Activated T-helper 17 cell treated with anti-CD3 and anti-CD28 coated beads, Interleukin-2, amount 50 U/mL, for 72 hours (primary cell): ENCODE results near the gene C11orf21. TPM values are rescaled to one million over a fixed set of nuclear protein-coding genes. Genes with fewer than 3 reads are reported as not detected.
"Not testable (repeated sequence)": the region's sequence is repeated elsewhere in the genome, so short reads cannot be mapped to it uniquely, and the experiment has no call there.

ENCODE experiments used
- ATAC-seq: fragments of 150-1000 bp; cut with Tn5 transposase; replicated peaks from 2 replicates; pipeline ENCODE4 v1.10.0; 2021; ENCODE audit warnings: mild to moderate bottlenecking, moderate library complexity
- H3K27ac Mint-ChIP-seq: one replicate; pipeline ENCODE4 v1.8.0; 2022; ENCODE audit warnings: mixed read lengths
- H3K27me3 Mint-ChIP-seq: one replicate; pipeline ENCODE4 v1.8.0; 2022; ENCODE audit warnings: mixed read lengths
- H3K36me3 Mint-ChIP-seq: one replicate; pipeline ENCODE4 v1.8.0; 2022; ENCODE audit warnings: low read depth, mild to moderate bottlenecking, mixed read lengths
- H3K4me1 Mint-ChIP-seq: one replicate; pipeline ENCODE4 v1.8.0; 2022; ENCODE audit warnings: mixed read lengths
- H3K4me3 Mint-ChIP-seq: one replicate; pipeline ENCODE4 v1.8.0; 2022; ENCODE audit warnings: mild to moderate bottlenecking, mixed read lengths
- H3K9me3 Mint-ChIP-seq: one replicate; pipeline ENCODE4 v1.8.0; 2022; ENCODE audit warnings: mixed read lengths
- total RNA-seq, 2 donors: library from RNA; stranded (reverse); gene quantifications; one replicate each; pipeline ENCODE4 v1.2.3, GENCODE V29; 2022

C11orf21 gene
- total RNA-seq, 2 donors from 2014 or later, result 8.4 to 24.6 TPM

DNA sequence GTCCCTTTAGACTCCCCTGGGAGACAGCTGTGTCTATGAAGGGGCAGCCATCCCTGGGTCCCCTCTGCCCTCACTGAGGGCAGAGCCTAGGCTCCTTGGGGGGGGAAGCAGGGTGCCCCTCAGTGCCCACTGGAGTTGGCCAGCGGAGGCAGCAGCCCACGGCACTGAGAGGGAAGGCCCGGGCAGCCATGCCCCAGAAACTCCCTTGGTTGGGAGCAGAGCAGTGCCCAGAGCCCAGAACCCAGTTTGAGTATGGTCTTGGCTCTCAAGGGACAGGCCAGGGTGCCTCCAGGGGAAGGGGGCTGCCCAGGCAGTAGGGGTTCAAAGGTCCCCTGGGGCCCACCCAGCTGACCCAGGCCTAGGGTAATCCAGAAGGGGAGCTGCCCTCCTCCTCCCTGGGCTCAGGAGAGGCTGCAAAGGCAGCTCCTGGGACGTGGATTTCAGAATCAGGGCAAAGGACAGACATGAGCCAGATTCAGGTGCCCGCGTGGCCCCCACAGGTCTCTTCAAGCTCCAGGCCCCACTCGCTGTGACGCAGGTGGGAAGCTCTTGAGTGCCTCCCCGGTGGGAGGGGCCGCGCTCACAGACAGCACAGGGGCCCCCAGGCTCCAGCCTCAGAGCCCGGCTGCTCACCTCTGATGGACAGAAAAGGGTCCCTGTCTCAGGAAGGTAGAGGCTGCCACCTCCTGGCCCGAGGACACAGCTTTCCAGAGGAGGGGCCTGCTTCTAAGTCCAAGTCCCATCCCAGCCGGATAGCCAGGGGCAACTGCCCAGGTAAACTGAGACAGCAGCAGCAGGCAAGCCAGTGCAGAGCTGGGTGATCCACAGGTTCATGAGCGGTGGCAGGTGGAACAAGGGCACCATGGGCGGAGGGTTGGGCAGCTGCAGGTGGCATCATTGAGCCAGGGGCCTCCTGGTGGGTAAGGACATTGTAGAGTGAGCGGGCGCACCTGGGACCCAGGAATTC lies 2.6 kb downstream of the C11orf21 start:
- ATAC-seq, result no peak
- H3K9me3 Mint-ChIP-seq, result no peaks in the 10 kb centered on the region
- peaks cover 16% of the 10 kb centered on the region for H3K4me1 Mint-ChIP-seq
- peak overlapping the region; percentile 48 for H3K4me3 Mint-ChIP-seq
- no peaks in the 10 kb centered on the region for H3K36me3 Mint-ChIP-seq
- no peaks in the 10 kb centered on the region for H3K27me3 Mint-ChIP-seq
- peak overlapping the region; percentile 58 for H3K27ac Mint-ChIP-seq

DNA sequence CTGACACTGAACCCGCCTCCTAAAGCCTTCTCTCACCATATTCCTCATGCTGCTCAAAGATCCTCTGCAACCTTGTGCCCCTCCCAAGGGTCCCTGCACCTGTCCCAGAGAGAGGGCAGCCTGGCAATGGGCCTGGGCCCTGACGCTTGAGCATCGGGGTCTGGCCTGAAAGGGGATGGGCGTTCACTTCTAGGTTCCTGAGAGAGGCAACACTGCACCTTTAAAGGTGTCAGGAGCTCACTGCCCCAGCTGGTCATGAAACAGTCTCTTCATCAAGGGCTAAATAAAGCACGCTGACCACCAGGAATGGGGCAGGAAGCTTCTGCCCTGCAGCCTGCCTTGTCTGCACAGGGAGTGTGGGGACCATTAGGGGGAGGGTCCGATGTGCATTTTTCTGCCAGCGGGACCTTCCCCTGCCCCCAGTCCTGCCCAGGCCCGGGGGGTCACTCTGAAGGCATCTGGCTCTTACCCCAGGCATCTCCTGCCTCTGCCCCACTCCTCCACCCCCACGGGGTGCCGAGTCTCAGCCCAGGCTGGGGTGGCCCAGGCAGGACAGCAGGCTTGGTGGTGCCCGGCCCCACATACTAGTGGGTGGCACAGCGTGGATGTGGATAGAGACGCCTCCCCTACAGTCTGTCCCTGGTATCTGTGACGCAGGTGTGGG lies 3.5 kb downstream of the C11orf21 start:
- Mint-ChIP-seq H3K36me3 (no peaks in the 10 kb centered on the region), H3K4me1 (peaks cover 16% of the 10 kb centered on the region), H3K27me3 (no peaks in the 10 kb centered on the region), H3K9me3 (no peaks in the 10 kb centered on the region), H3K4me3 (no peak overlapping the region), H3K27ac (peak overlapping the region; percentile 41)
- ATAC-seq, result no peak

DNA sequence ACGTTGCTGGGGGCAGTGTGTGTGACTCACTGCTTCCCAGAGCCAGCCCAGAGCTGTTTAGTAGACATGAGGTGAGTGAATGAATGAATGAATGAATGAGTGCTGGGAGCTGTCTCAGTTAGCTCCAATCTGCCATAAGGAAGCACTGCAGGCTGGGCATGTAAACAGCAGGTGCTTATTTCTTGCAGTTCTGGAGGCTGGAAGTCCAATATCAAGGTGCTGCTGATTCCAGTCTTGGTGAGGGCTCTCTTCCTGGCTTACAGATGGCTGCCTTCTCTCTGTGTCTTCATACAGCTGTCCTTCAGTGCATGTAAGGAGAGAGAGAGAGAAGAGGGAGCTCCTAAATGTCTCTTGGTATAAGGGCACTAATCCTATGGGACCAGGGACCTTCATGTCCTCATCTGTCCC lies 4.1 kb downstream of the C11orf21 start:
- Mint-ChIP-seq H3K36me3 (no peaks in the 10 kb centered on the region), H3K27ac (peak overlapping the region; percentile 41), H3K4me3 (no peak overlapping the region), H3K9me3 (no peaks in the 10 kb centered on the region), H3K4me1 (peaks cover 12% of the 10 kb centered on the region), H3K27me3 (no peaks in the 10 kb centered on the region)
- no peak for ATAC-seq

DNA sequence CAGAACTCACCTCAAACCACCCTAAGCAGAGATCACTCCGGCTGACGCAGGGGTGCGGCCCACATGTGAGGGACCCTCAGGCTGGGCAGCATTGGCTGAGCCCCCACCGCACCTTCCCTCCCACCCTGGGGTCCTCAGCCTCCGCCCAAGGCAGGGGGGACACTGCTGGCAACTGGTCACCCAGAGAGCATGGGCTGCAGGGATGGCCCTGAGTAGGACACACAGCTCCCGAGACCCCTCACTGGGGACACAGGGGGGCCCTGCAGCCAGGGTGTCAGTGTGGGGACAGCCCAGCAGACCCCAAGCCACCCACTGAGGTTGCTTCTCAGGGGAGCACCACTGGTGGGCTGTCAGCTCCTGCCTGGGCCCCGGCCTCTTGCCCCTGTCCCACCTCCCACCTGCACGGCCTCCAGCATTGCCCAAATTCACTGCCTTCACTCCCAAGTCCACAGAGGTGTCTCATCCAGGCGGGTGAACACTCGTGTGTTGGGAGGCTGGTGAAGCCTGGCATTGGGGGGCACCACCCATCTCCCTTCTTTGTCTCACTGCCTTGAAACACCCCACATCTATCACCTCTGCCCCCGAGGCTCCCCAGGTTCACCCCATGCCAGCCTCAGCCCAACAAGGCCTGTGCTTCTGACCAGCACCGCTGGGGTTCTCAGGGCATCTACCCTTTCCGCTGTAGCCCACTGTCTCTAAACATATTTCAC lies 4.7 kb downstream of the C11orf21 start:
- H3K27me3 Mint-ChIP-seq, result no peaks in the 10 kb centered on the region
- H3K4me3 Mint-ChIP-seq, result no peak overlapping the region
- no peaks in the 10 kb centered on the region for H3K9me3 Mint-ChIP-seq
- peak overlapping the region; percentile 41 for H3K27ac Mint-ChIP-seq
- no peaks in the 10 kb centered on the region for H3K36me3 Mint-ChIP-seq
- ATAC-seq, result no peak
- H3K4me1 Mint-ChIP-seq, result peaks cover 10% of the 10 kb centered on the region

DNA sequence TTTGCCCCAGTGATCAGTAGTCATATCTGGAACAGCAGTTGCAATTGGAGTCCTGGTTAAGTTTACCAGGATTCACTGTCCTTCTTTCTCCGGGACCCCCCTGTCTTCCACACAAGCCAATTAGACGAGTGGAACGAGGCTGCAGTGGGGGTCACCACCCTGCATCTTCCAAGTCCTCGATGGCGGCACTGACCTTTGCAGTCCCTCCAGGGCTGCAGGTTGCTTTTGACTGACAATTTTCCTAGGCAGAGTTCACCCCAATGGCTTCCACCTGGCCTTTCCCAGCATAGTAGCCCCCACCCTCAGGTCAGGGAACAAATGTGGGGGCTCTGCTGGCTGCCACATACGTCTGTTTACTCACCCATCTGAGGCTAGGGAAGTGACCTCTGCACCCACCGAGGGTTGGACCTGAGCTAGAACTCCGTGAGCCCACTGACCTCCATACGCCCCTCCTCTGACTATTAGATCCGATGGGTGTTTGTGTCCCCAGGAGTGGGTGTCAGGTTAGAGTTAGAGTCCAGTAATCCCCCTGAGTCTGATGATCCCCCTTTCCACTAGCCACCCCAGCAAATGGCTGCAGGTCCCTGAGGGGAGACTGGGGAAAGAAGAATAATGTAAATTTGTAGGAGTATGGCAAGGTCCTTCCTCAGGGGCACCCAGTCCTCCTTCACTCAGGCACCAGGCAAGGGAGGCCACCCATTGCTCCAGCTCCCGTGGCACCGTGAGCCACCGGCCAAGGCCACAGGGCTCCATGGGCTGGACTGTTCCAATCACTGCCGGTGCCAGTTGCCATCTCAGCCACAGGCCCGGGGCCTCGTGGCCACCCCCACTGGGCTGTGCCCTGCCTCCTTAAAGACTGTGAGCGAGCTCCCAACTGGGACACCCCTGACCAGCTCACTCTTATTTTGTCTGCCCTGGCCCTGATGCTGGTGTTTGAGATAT lies 5.5 kb downstream of the C11orf21 start:
- H3K9me3 Mint-ChIP-seq, result no peaks in the 10 kb centered on the region
- no peak overlapping the region for H3K4me3 Mint-ChIP-seq
- ATAC-seq, result no peak
- H3K27ac Mint-ChIP-seq, result no peak overlapping the region
- H3K4me1 Mint-ChIP-seq, result peaks cover 10% of the 10 kb centered on the region
- no peaks in the 10 kb centered on the region for H3K36me3 Mint-ChIP-seq
- no peaks in the 10 kb centered on the region for H3K27me3 Mint-ChIP-seq

DNA sequence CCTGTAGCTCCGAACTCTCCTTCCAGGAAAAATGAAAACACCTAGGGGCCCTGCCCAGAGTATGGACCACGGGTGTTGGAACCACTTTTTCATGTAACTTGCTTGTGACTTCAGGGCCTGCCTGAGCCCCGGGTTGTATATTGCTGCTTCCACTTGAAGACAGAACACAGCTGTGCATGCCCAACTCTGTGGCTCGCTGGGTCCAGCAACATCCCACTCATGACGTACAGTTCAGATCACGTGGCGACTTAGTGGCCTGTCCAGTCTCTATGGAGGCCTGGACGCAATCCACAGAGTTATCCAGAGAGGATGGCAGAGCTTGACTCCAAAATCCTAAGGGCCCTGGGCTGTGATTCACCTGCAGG lies 6.8 kb downstream of the C11orf21 start:
- Mint-ChIP-seq H3K27me3 (no peaks in the 10 kb centered on the region), H3K4me1 (peaks cover 13% of the 10 kb centered on the region), H3K9me3 (no peaks in the 10 kb centered on the region), H3K36me3 (no peaks in the 10 kb centered on the region), H3K27ac (no peak overlapping the region), H3K4me3 (no peak overlapping the region)
- no peak for ATAC-seq

DNA sequence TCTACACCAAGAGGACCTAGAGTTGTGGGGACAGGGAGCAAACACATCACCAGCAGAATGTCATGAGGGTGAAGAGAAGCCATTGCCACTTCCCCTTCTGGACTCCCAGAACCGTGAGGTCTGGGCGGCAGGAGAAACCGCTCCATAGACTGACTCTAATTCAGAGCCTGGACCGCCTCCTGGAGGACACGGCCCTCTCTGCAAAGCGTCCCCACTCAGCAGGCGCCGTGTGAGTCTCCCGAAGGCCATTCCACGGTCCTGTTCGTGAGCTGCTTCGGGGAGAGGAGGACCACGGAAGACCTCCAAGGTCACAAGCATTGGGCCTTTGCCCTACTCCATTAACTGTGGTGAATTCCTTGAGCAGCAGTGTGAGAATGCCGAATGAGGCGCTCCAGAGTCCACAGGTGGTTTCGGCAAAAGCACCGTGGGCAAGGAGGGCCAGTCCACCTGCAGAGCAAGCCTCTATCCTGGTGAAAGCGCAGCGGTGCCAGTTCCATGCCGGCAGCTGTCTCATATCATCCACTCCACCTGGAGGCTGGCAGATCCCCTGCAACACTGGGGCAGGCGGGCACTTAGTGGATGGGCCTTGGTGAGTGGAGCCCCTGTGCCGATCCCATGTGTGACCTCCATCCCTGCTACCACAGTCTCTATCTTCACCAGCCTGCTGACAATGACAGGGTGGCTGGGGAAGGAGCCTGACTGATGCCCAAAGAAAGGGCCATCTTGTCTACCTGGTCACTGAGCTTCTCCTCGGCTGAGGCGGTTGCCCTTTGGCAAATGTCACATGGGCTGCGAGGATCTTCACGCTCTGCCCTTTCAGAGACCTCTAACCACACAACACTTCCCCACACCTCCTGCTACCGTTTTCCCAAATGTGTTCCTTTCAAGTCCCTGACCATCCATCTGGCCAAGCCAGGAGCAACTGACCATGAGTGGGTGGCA lies 7.5 kb downstream of the C11orf21 start:
- ATAC-seq, result no peak
- no peak overlapping the region for H3K27ac Mint-ChIP-seq
- H3K9me3 Mint-ChIP-seq, result no peaks in the 10 kb centered on the region
- peaks cover 19% of the 10 kb centered on the region for H3K4me1 Mint-ChIP-seq
- no peaks in the 10 kb centered on the region for H3K36me3 Mint-ChIP-seq
- H3K4me3 Mint-ChIP-seq, result no peak overlapping the region
- H3K27me3 Mint-ChIP-seq, result no peaks in the 10 kb centered on the region

DNA sequence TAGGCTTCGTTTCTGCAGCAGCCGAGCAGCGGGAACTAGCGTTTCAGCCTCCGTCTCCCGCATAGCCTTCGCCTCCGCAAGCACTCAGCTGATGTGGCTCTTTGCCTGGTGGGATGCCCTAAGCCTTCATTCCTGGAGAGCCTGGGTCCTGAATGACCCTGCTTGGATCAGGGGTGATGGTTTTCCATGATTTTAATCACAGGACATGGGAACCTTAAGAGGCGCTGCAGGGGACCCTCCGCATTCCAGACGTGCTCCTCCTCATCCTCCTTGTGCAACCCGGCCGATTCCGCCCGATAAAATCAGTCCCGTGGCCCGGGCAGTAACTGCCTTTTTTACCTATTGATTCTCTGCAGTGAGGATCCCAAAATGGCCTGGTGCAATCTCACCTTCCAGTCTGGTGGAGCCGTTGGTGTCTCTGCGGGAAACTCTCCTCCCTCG lies 8.2 kb downstream of the C11orf21 start:
- ATAC-seq, result no peak
- Mint-ChIP-seq H3K36me3 (no peaks in the 10 kb centered on the region), H3K4me3 (no peak overlapping the region), H3K4me1 (peaks cover 19% of the 10 kb centered on the region), H3K27ac (no peak overlapping the region), H3K27me3 (no peaks in the 10 kb centered on the region), H3K9me3 (no peaks in the 10 kb centered on the region)

DNA sequence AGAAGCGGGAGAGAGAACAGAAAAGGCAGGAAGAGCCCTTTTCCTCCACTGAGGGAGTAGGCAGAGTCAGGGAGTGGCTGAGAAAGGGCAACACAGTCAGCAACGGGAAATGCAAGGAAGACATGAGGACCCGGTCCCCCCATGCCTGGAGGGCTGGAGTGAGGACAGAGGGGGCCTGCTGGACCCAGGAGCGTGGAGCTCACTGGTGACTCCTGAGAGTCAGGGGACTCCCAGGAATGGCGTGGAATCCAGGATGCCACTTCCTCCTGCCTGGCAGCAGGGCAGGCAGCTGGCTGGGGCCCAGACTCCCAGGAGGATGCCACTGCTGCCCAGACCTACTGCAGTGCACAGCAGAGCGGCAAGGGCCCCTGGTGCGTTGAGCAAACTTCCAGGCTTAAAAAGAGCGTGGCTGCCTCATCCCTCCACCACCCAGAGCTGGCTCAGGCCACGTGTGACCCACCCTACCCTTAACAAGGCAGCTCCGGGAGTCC lies 11.3 kb downstream of the C11orf21 start:
- Mint-ChIP-seq H3K27me3 (no peaks in the 10 kb centered on the region), H3K9me3 (no peaks in the 10 kb centered on the region), H3K36me3 (no peaks in the 10 kb centered on the region), H3K27ac (peak overlapping the region; percentile 36), H3K4me1 (peaks cover 9% of the 10 kb centered on the region), H3K4me3 (no peak overlapping the region)
- no peak for ATAC-seq

DNA sequence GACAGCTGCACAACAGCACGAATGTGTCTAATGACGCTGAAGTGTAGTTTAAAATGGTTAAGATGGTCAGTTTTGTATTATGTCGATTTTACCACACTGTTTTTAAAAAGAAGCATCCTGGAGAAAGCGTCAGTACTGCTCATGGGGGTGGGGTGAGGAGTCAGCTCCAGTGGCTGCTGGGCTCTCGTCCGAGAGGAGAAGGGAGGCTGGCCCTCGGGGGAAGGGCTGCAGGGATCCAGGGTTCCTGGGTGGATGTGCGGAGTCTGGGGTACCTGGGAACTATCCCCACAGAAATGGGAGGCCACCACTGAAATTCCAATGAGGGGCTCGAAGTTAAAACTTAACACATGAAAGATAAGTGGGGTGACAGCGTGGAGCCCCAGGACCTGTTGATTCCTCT lies 11.9 kb downstream of the C11orf21 start:
- H3K27ac Mint-ChIP-seq, result peak overlapping the region; percentile 36
- no peak for ATAC-seq
- H3K36me3 Mint-ChIP-seq, result no peaks in the 10 kb centered on the region
- peaks cover 9% of the 10 kb centered on the region for H3K4me1 Mint-ChIP-seq
- no peak overlapping the region for H3K4me3 Mint-ChIP-seq
- no peaks in the 10 kb centered on the region for H3K9me3 Mint-ChIP-seq
- no peaks in the 10 kb centered on the region for H3K27me3 Mint-ChIP-seq

DNA sequence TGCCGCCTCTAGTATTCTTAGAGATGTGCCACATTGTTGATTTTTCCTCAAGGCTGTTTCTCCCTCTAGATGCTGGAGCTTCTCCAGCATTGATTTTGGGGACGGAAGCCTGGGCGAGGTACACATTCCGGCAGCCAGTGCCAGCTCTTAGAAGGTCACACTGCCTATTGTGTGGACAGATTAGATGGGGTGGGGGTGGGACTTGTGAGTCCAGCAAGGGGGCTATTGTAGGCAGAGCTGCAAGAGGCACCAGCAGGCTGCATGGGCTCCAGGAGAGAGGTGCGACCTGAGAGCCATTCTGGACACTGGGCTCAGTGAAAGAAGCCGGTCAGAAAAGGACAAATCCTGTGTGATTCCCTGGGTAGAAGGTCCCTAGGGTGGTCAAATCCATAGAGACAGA lies 12.4 kb downstream of the C11orf21 start:
- Mint-ChIP-seq H3K36me3 (no peaks in the 10 kb centered on the region), H3K27ac (peak overlapping the region; percentile 36), H3K4me3 (no peak overlapping the region), H3K9me3 (no peaks in the 10 kb centered on the region), H3K4me1 (peaks cover 9% of the 10 kb centered on the region), H3K27me3 (no peaks in the 10 kb centered on the region)
- no peak for ATAC-seq

DNA sequence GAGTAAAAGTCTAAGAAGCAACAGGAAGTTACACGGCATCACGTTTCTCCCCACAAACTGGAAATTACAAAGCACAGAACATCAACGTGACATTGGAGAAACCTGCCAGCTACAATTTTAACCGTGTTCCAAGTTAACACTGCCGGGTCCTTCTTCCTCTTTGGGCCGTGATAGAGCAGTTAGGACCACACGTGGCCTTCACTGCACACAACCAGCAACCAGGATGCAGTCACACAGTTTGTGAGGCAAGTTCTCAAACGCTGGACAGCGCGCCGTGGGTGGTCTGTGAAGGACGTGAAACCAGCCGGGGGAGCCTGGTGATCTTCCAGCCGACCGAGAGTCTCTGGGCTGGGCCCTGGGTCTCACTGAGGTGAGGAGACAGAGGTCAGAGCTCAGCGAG lies 14.6 kb downstream of the C11orf21 start:
- Mint-ChIP-seq H3K4me3 (no peak overlapping the region), H3K27me3 (no peaks in the 10 kb centered on the region), H3K9me3 (no peaks in the 10 kb centered on the region), H3K4me1 (peaks cover 9% of the 10 kb centered on the region), H3K27ac (peak overlapping the region; percentile 23), H3K36me3 (no peaks in the 10 kb centered on the region)
- ATAC-seq, result no peak

DNA sequence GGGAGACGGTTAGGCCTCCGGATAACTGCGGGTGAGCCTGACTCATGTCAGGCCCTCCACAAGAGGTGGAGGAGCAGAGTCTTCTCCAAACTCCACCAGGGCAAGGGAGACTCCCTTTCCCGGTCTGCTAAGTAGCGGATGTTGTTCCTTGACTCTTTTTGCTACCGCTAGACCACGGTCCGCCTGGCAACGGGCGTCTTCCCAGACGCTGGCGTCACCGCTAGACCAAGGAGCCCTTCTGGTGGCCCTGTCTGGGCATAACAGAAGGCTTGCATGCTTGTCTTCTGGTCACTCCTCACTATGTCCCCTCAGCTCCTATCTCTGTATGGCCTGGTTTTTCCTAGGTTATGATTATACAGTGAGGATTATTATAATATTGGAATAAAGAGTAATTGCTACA lies 15.4 kb downstream of the C11orf21 start:
- H3K4me3 Mint-ChIP-seq, H3K36me3 Mint-ChIP-seq, H3K4me1 Mint-ChIP-seq, H3K27me3 Mint-ChIP-seq, H3K27ac Mint-ChIP-seq, H3K9me3 Mint-ChIP-seq, ATAC-seq: not testable (repeated sequence)
